Neural cell (in vitro differentiated cells): ENCODE data around the gene ZNF804B.

Experiments used
- EP300 ChIP-seq: fragments of 450-650 bp; conservative IDR thresholded peaks from 2 replicates; pipeline ENCODE4 v1.6.1; 2014; ENCODE audit warnings: antibody characterized with exemption, mild to moderate bottlenecking, moderate library complexity; ENCODE audit not compliant: poor library complexity, severe bottlenecking
- TF ChIP-seq, protein P1 (sequence below): fragments of 450-650 bp; IDR thresholded peaks from 2 replicates; pipeline ENCODE4 v1.5.1; 2014; ENCODE audit warnings: antibody characterized with exemption, mild to moderate bottlenecking, moderate library complexity; ENCODE audit not compliant: poor library complexity, severe bottlenecking

- no peak for TF ChIP-seq EP300
- TF ChIP-seq, protein P1, sequence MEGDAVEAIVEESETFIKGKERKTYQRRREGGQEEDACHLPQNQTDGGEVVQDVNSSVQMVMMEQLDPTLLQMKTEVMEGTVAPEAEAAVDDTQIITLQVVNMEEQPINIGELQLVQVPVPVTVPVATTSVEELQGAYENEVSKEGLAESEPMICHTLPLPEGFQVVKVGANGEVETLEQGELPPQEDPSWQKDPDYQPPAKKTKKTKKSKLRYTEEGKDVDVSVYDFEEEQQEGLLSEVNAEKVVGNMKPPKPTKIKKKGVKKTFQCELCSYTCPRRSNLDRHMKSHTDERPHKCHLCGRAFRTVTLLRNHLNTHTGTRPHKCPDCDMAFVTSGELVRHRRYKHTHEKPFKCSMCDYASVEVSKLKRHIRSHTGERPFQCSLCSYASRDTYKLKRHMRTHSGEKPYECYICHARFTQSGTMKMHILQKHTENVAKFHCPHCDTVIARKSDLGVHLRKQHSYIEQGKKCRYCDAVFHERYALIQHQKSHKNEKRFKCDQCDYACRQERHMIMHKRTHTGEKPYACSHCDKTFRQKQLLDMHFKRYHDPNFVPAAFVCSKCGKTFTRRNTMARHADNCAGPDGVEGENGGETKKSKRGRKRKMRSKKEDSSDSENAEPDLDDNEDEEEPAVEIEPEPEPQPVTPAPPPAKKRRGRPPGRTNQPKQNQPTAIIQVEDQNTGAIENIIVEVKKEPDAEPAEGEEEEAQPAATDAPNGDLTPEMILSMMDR = no peak
These were observed 36.1 kb downstream of the ZNF804B start, which contains the start of gene TEX47 for GRCh38 chr7:88795553-88795952.
